Measurements from ENCODE around the gene SELENOM. TPM values are rescaled to one million over a fixed set of nuclear protein-coding genes. Genes with fewer than 3 reads are reported as not detected.
A peak's percentile ranks its signal among the peaks of the same experiment; 100 is the strongest.
"Not testable (repeated sequence)": the region's sequence is repeated elsewhere in the genome, so short reads cannot be mapped to it uniquely, and the experiment has no call there.

The SELENOM gene
- total RNA-seq, 6 experiments from 2014 or later = 237 to 356 (median 265) TPM

DNA sequence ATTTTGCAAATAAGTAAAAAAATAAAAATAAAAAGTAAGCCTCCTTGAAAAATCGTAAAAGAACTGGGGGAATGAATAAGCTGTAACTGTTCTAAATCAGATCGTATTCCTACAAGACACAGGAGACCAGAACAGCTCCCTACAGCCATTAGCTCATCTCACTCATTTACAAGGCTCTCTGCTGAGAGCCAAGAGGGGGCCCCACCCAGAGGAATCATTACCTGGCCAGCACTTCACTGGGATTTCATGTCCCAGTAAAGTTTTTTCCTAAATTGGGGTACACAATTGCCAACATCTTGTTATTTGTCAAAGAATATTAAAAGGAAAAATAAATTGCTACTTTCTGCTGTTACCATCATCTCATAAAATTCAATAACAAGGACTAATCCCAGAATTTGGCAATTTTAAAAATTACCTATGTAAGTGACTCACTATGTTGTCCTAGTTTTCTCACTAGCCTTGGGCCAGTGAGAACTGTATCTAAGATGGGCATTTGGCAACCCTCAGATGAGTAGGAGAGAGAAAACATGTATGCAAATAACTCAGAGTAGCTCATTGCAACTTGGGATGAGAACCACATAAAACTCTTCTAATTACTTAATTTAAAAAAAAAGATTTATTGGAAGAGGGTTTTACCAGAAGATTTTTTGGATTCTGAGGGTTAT is 44.7 kb downstream of the SELENOM start:
- Mint-ChIP-seq H3K27ac (no peak overlapping the region), H3K9me3 (no peaks in the 10 kb centered on the region), H3K27me3 (ENCODE audit: insufficient read depth) (peaks cover 5% of the 10 kb centered on the region; the same call in 1 of the 2 replicates), H3K4me1 (ENCODE audit: low read depth) (peaks cover 10% of the 10 kb centered on the region), H3K36me3 (ENCODE audit: low read depth) (no peaks in the 10 kb centered on the region), H3K4me3 (no peak overlapping the region)
- TF ChIP-seq CTCF (IDR thresholded peaks at IDR 0.05) = no peak
- DNase-seq = no peak

- not testable (repeated sequence) for DNase-seq; H3K27me3 Mint-ChIP-seq (ENCODE audit: insufficient read depth); H3K4me3 Mint-ChIP-seq; H3K36me3 Mint-ChIP-seq (ENCODE audit: low read depth); H3K27ac Mint-ChIP-seq; H3K9me3 Mint-ChIP-seq
- H3K4me1 Mint-ChIP-seq (ENCODE audit: low read depth) = peaks cover 24% of the 10 kb centered on the region
These were observed 47.7 kb downstream of the SELENOM start for GRCh38 chr22:31059663-31060062.

GRCh38 chr22:31056986-31057599 is 50.3 kb downstream of the SELENOM start:
- Mint-ChIP-seq H3K27me3 (ENCODE audit: insufficient read depth) (peaks cover 4% of the 10 kb centered on the region; the same call in 1 of the 2 replicates), H3K4me3 (no peak overlapping the region), H3K4me1 (ENCODE audit: low read depth) (peaks cover 40% of the 10 kb centered on the region), H3K9me3 (no peaks in the 10 kb centered on the region), H3K27ac (no peak overlapping the region), H3K36me3 (ENCODE audit: low read depth) (no peaks in the 10 kb centered on the region)
- DNase-seq = no peak
- TF ChIP-seq CTCF (IDR thresholded peaks at IDR 0.05) = no peak

- H3K4me3 Mint-ChIP-seq = peak overlapping the region; percentile 77
- no peak for TF ChIP-seq CTCF (IDR thresholded peaks at IDR 0.05)
- peak; percentile 94 for DNase-seq
- H3K36me3 Mint-ChIP-seq (ENCODE audit: low read depth) = no peaks in the 10 kb centered on the region
- H3K27ac Mint-ChIP-seq = peak overlapping the region; percentile 89
- H3K9me3 Mint-ChIP-seq = no peaks in the 10 kb centered on the region
- H3K4me1 Mint-ChIP-seq (ENCODE audit: low read depth) = peaks cover 40% of the 10 kb centered on the region
- peaks cover 3% of the 10 kb centered on the region; the same call in 1 of the 2 replicates for H3K27me3 Mint-ChIP-seq (ENCODE audit: insufficient read depth)
These were observed 51.7 kb downstream of the SELENOM start for GRCh38 chr22:31055635-31056159.

GRCh38 chr22:31055117-31055634 is 52.2 kb downstream of the SELENOM start:
- Mint-ChIP-seq H3K4me3 (peak overlapping the region; percentile 77), H3K27ac (peak overlapping the region; percentile 89), H3K27me3 (ENCODE audit: insufficient read depth) (peaks cover 3% of the 10 kb centered on the region; the same call in 1 of the 2 replicates), H3K9me3 (no peaks in the 10 kb centered on the region), H3K36me3 (ENCODE audit: low read depth) (no peaks in the 10 kb centered on the region), H3K4me1 (ENCODE audit: low read depth) (peaks cover 40% of the 10 kb centered on the region)
- no peak for DNase-seq
- no peak for TF ChIP-seq CTCF (IDR thresholded peaks at IDR 0.05)

Other genes with a start within 250 kb of the SELENOM start
- 10 to 100 TPM; 22.0 to 30.5 (median 24.5) TPM for gene MORC2, start 138.8 kb downstream of the SELENOM start, total RNA-seq (2021; fragmentation: NEBNext Ultra II Directional; extraction: Animal tissue kit (Norgen Biotek cat#: 25700))
- 10 to 100 TPM; 49.8 to 61.8 (median 56.3) TPM for gene TUG1, start 138.3 kb downstream of the SELENOM start, total RNA-seq (2021; fragmentation: NEBNext Ultra II Directional; extraction: Animal tissue kit (Norgen Biotek cat#: 25700))
- 100 to 1,000 TPM; 201 to 329 (median 246) TPM for gene SMTN, start 26.2 kb downstream of the SELENOM start, total RNA-seq (2021; fragmentation: NEBNext Ultra II Directional; extraction: Animal tissue kit (Norgen Biotek cat#: 25700))
- gene INPP5J, start 15.4 kb upstream of the SELENOM start, total RNA-seq (2021; fragmentation: NEBNext Ultra II Directional; extraction: Animal tissue kit (Norgen Biotek cat#: 25700)) = 1 to 10 TPM in 4 of 6 experiments, under 1 TPM in 2; 0.69 to 1.6 (median 1.0) TPM
- gene PLA2G3, start 32.9 kb upstream of the SELENOM start, total RNA-seq (2021; fragmentation: NEBNext Ultra II Directional; extraction: Animal tissue kit (Norgen Biotek cat#: 25700)) = under 1 TPM in 1 of 6 experiments, not detected in 5; 0.05 TPM
- gene RNF185, start 52.6 kb upstream of the SELENOM start, total RNA-seq (2021; fragmentation: NEBNext Ultra II Directional; extraction: Animal tissue kit (Norgen Biotek cat#: 25700)) = 10 to 100 TPM; 28.1 to 34.2 (median 30.0) TPM
- gene LIMK2, start 104.7 kb upstream of the SELENOM start, total RNA-seq (2021; fragmentation: NEBNext Ultra II Directional; extraction: Animal tissue kit (Norgen Biotek cat#: 25700)) = 10 to 100 TPM; 27.9 to 31.4 (median 28.9) TPM
- 10 to 100 TPM in 1 of 6 experiments, 1 to 10 TPM in 5; 8.3 to 11.3 (median 8.9) TPM for gene PIK3IP1, start 184.9 kb upstream of the SELENOM start, total RNA-seq (2021; fragmentation: NEBNext Ultra II Directional; extraction: Animal tissue kit (Norgen Biotek cat#: 25700))
- 10 to 100 TPM; 12.4 to 16.0 (median 13.9) TPM for gene PATZ1, start 238.8 kb upstream of the SELENOM start, total RNA-seq (2021; fragmentation: NEBNext Ultra II Directional; extraction: Animal tissue kit (Norgen Biotek cat#: 25700))